ENCODE data around the gene TFAP2A.

DNA sequence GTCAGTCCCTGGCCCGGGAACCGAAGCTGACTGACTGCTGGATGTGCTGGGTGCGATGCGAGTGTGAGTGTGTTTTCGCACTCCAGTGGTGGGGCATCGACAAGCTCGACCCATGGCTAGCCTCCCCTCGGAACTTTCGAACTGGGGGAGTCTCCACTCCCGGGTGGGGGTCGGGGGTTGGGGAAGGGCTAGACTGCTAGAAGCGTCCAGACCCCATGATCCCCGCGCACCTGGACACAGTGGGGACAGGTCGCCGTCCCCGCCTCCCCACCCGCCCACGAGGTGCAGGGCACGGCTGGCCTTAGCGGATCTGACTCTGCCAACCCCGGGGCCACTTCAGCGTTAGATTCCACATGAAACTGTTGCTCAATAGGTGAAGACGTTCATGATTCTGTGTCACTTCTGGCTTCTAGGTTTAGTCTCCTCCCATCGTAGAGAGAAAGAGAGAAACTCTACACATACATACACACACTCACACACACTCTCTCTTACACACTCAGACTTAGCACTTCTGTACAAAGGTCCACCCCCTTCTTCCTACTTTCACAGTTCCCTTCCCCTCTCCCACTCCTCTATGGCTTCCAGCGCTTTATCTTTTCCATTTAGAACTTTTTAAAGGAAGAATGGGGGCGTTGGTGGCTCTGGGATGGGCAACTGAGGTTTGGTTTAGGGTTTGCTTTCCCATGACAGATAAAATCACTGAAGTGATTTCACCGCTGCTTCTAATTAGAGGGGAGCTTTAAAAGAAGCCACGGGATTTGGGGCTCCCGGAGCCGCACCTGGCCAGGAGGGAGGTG, 5.1 kb upstream of the TFAP2A start:
- TF ChIP-seq TAF1 (IDR thresholded peaks at IDR 0.05; ENCODE audit: borderline replicate concordance, insufficient read depth, low read length) (no peak), POLR2AphosphoS5 (IDR thresholded peaks at IDR 0.05; ENCODE audit: low read depth, low read length) (no peak)
- TF ChIP-seq, protein P1, sequence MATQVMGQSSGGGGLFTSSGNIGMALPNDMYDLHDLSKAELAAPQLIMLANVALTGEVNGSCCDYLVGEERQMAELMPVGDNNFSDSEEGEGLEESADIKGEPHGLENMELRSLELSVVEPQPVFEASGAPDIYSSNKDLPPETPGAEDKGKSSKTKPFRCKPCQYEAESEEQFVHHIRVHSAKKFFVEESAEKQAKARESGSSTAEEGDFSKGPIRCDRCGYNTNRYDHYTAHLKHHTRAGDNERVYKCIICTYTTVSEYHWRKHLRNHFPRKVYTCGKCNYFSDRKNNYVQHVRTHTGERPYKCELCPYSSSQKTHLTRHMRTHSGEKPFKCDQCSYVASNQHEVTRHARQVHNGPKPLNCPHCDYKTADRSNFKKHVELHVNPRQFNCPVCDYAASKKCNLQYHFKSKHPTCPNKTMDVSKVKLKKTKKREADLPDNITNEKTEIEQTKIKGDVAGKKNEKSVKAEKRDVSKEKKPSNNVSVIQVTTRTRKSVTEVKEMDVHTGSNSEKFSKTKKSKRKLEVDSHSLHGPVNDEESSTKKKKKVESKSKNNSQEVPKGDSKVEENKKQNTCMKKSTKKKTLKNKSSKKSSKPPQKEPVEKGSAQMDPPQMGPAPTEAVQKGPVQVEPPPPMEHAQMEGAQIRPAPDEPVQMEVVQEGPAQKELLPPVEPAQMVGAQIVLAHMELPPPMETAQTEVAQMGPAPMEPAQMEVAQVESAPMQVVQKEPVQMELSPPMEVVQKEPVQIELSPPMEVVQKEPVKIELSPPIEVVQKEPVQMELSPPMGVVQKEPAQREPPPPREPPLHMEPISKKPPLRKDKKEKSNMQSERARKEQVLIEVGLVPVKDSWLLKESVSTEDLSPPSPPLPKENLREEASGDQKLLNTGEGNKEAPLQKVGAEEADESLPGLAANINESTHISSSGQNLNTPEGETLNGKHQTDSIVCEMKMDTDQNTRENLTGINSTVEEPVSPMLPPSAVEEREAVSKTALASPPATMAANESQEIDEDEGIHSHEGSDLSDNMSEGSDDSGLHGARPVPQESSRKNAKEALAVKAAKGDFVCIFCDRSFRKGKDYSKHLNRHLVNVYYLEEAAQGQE (IDR thresholded peaks at IDR 0.05; ENCODE audit: insufficient read depth in 1 of 2, low read depth in 2 of 2, low read length in 2 of 2), result no peak

Data from PFSK-1 (cell line).